GM19468 (cell line): ENCODE results near the gene WDR64.
"Not testable (repeated sequence)": the region's sequence is repeated elsewhere in the genome, so short reads cannot be mapped to it uniquely, and the experiment has no call there.

Experiments used
- ATAC-seq: cut with Tn5 transposase; IDR thresholded peaks from one replicate; pipeline ENCODE4 v1.9.1; 2021; ENCODE audit warnings: mild to moderate bottlenecking, moderate library complexity, moderate number of reproducible peaks; ENCODE audit not compliant: unreplicated experiment; ENCODE audit errors: extremely low read depth

Gene WDR64

DNA sequence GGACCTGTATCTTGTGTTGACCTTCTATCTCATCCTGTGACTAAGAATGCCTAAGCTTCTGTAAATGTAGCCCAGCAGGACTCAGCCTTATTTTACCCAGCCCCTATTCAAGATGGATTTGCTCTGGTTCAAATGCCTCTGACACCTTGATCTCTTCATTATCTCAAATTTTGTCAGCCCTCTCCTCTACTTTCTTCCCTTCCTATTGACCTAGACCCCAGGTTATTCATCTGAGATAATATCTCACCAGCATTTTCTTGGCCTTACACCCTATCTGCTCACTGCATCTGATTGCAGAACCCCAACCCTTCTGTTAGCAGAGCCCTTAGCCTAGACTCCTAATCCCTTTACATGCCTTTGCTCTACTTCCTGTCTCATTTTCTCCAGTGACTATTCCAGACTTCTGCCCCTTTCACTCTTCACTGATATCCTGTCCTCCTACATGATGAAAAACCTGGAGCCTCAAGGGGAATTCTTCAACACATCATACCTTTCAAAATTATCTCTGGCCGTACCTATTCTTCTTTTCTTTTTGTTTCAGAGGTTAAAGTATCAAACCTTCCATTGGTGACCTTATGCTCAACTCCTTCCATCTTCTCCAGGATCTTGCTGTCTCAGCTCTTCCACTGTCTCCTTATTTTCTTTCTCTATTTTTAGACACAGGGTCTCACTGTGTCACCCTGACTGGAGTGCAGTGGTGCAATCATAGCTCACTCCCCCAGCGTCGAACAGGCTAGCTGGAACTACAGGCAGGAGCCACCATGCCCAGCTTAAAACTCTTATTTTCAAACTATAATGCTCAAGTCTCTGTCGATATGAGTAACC is 44.9 kb downstream of the WDR64 start:
- no peak for ATAC-seq

DNA sequence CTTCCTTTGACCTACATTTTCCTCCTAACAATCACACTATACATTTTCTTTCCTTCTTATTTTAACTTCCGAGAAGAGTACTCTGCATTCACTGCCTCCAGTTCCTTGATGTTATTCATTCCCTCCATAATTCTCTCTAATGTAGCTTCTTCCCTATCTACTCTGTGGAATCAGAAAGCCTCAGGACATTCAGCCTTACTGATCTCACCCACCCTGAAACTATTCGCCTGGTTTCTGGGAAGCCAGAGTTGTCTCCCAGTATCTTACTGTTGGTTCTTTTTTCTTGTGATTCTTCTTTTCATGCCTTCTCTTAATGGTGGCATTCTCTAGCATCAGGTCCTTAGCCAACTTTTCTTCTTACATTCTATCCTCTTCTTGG is 45.5 kb downstream of the WDR64 start:
- no peak for ATAC-seq

DNA sequence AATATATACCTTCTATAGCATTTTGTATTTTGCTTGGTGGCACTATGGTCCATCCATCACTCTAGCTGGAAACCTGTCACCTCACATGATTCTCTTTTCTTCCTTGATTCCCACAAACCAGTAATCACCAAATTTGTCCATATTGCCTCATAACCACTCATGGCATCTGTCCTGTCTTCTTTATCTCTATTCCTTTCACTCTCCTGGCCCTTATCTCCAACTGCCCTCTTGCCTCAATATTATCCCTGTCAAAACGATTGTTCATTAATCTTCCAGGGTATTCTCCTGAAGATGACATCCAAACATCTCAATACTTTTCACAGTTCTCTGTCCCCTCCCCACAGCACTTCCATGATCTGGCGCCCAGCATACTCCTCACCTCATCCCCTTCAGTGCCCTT is 46.1 kb downstream of the WDR64 start:
- no peak for ATAC-seq

DNA sequence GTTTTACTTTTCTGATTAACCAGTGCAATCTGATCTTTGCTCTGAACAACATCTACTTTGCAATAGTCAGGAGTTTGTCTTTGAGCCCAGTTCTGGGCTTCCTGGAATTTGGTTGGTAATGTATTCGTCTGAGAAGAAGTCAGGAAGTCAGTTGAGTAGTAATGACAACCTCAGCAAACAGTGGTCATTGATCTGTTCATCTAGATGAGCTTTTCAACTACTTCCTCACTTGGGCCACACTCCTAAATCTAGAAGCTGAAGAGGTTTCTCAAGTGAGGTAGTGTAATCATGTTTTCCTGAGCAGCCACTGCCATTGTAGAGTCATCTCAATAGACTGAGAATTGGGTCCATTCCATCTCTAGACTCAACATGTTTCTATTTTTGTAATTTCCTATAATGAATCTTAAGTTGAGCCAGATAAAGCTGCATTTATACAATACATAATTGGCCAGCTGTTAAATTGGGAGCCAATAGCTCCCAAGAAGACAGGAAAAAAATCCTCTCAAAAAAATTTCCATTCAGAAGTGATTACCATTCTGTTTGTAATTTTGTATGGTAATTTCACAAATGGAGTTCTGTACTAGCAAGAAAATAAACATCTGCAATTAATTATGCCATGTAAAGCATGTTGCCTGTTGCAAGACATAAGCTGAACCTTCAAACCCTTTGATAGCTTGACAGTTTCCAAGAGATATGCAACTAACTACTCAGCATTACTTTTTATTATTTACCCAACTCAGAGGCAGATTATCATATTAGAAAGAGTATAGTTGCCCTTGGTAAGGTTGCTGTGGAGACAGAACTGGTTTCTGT is 49.6 kb downstream of the WDR64 start:
- no peak for ATAC-seq

DNA sequence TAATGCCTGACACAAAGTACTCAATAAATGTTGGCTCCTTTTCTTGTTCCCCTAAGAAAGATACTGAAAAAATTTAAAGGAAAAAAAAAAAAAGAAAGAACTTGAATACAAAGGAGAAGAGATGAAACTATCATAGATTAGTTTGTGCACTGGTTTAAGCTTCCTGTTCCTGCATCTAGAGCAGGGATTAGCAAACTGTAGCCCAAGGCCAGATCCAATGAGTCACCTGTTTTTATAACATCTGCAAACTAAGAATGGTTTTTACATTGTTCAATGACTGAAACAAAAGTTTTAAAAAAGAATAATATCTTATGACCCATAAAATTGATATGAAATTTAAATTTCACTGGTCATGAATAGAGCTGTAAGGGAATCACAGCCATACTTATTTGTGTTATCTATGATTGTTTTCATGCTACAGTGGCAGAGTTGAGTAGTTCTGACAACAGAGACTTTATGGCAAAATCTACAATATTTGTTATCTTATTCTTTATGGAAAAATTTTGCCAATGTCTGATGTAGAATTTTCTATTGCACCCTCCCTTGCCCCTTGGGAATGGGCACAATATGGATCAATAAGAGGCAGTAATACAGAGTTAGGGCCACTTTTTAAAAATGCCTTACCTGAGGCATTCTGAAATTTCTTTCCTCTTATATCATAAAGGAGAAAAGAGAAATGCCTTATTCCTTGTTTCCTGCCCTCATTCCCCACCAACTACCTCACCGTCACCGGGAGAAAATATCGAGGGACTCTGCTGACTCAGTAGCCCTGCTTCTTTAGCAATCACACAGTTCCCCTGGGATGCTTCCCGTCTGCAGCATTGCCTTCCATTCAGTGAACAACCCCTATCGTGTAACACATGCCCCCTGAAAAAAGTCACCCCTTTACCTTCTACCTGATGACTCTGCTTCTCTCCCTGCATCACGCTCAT is 50.6 kb downstream of the WDR64 start:
- ATAC-seq = no peak

DNA sequence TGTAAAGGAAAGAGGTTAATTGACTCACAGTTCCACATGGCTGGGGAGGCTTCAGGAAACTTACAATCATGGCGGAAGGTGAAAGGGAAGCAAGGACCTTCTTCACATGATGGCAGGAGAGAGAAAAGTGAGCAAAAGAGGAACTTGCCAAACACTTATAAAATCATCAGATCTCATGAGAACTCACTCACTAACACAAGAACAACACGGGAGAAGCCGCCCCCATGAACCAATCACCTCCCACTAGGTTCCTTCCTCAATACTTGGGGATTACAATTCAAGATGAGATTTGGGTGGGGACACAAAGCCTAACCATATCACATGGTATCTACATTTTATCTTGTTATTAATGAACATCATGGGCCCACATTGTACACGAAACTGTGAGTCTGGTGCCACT is 51.7 kb downstream of the WDR64 start:
- not testable (repeated sequence) for ATAC-seq

DNA sequence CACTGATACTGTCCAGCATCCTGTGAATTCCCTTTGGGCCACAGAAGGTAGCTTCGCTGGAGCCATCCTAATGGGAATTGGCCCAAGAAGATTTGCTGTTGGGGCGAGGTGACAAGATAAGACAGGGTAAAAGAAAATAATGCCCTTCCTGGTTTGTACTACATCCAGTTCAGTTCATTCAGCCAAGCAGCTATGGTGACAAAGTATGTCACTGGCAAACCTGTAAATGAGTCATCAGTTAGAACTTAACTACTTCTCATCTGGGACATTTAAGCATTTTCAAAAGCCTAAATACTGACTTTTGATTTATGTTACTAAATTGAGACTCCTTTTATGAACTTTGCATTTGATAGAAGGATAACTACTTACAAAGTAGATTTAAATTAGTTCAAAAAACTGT is 54.2 kb downstream of the WDR64 start:
- ATAC-seq = no peak

DNA sequence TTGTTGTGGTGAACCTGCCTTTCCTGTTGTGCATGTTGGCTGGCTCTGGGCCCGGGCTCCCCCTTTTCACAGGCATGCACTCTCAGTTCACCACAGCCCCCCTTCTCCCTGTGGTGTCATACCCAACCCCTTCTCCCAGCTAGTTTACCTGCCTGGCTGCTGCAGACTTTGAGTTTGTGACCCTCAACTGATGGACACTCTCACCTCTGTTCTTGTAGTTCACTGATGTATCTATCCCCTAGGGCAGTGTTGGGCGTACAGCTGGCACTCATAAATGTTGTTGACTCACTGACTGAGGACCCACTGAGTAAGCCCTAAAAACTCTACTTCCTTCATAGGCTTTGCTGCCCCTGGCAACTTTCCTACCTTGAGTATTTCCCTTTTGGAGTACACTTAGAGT is 54.9 kb downstream of the WDR64 start:
- ATAC-seq = no peak

DNA sequence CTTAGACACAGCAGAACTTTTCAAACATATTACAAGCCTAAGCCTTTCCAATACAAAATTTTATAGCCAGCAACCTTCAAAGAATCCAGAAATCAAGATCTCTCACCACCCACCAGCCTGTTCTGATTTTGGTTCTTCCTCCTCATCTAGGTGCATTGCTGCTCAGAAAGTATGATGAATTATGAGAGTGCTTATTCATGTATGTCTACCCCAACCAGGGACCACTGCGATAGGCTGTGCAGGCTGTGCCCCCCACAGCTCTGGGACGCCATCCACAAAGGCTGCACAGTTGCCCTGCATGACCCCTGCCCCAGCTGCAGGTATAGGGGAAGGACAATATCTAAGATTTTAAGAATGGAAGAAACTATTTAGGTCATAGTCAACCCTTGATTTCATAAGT is 55.4 kb downstream of the WDR64 start:
- no peak for ATAC-seq

DNA sequence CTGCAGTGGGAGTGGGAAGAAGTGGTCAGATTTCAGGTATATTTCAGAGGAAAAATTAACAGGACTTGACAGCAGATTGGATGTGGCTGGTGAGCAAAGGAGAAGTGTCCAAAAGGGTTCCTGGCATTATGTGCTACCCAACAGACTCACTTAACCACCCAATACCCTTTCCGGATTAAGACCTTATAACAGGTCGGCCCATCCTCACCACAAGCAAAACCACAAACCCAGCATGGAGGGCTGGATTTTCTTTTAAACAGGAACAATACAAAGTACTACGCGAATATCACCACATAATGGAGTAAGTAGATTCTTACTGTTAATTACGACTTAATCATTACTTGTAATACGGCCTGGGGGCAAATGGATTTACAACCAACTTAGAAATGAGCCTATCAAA is 59.2 kb downstream of the WDR64 start:
- no peak for ATAC-seq

DNA sequence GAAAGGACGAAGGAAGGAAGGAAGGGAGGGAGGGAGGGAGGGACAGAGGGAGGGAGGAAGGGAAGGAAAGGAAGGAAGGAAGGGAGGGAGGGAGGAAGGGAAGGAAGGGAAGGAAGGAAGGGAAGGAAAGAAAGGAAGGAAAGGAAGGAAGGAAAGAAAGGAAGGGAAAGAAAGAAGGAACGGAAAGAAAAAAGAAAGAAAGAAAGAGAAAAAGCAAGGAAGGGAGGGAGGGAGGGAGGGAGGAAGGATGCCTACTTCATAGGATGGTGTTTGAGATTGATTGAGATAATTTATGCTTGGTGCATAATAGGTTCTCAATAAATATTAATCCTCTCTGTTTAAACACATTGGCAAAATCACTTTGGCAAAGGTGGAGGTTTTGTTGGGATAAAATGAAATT is 61.2 kb downstream of the WDR64 start:
- ATAC-seq = no peak

DNA sequence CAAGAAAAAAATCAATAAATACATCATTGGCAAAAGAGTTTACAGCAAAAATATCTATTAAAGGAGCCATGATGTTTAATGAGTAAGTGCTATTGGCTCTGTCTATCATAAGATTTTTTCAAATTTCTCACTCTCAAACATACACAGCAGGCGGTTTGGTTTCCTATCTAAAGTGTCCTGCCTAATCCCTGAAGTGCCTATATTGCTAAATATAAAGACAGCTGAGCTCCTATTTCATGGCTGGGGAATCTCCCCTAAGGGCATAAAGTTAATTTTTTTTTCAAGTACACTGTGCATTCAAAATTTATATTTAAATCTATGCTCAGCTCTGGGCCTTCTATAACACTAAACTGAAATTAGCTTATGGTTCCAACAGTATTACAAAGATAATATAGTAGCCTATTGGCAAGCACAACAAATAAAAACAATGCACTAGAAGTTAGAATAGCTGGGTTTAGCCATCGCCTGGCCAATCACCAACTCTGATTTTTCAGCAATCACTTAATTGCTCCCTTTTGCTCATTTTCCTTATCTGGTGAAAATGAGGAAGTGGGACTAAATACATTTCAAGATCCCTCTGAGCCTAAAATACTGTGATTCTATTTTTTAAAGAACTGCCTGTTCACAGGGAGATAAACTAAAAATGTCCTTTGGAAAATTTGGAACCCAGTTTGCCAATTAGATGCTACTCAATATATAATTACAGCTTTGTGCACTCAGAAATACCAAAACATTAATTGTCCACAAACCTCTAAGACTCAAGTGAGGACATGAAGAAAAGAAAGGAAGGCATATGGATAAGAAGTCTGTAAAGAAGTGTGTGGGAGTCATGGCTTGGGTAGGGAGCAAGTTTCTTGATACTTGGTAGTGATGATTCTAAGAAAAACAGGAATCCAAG is 62.5 kb downstream of the WDR64 start:
- ATAC-seq = no peak

DNA sequence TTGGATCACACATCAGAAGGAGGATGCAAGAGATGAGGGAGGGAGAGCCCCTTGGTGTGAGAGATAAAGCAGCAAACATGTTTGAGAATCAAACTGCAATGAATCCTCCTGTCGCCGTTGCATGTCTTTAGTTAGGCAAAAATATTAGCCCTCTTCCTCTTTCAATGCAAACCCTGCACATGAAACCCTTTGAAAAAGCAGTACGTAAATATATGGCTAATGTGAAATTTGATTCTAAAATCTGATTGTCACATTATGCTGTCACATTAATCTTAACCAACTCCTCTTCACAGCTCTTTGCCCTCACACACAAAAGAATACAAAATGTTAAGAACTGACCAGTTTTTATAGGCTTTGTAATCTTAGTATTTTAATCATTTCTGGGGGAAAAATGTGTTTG is 63.4 kb downstream of the WDR64 start:
- no peak for ATAC-seq

DNA sequence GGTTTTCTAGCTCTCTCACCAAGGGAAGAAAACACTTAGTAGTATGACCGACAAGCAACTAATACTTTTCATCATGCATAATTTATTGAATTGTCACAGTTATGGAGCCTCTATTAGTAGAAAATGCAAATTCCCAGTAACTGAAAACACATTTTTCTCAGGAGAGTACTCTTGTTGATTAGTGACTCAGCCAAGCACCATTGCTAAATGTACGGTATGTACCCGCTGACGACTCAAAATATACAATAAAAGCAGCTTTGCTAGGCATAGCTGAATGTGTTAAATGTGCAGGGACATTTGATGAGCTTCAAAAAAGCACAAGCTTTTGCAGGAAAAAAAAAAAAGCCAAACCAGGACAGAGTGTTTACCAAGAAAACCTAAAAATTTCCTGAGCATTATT is 63.9 kb downstream of the WDR64 start:
- ATAC-seq = no peak

DNA sequence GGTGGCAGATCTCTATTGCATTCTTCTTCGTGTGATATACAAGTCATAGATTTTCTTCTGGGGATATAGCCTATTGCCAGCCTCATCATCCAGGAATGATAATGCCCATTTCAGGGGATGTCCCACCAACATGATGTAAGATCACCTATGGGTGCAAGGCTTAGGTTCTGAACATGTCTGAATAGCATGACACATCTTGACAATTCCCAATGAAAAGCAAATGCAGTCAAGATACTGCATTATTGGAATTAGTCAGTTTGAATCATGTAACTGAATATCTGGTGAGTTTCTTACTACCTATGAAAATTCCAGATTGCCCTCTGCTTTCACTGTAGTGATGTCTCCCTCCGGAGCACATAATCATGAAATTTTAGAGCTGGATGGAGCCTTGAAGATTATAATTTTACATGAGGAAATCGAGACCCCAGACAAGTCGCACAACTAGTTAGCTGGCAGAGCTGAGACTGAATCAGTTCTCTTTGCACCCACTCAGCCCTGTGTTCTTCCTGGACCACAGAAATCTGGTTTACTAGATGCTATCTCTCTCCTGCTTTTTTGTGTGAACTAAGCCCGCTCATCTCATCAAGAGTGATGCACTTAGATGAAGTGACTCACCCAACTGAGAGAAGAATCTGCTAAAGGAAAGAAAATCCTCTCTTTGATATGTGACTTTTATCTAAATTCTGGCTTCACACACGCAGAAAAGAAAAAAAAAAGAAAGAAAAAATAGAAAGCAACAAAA is 65.0 kb downstream of the WDR64 start:
- ATAC-seq = no peak

DNA sequence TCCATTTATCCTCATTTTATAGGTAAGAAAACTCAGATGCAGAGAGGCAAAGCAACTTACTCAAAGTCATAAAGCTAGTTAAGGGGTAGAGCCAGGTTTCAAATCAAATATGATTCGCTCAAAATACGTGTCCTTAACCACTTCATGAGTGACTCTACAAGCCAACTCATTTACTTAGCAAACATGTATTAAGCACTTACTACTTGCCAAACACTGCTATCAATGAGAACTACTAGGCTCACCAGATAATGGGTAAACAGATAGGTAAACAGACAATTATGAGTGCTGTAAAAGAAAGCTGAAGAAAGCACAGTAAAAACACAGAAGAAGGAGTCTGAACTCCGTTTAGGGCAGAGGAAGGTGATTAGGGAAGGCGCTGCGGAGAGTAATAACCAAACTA is 65.9 kb downstream of the WDR64 start:
- ATAC-seq = no peak

DNA sequence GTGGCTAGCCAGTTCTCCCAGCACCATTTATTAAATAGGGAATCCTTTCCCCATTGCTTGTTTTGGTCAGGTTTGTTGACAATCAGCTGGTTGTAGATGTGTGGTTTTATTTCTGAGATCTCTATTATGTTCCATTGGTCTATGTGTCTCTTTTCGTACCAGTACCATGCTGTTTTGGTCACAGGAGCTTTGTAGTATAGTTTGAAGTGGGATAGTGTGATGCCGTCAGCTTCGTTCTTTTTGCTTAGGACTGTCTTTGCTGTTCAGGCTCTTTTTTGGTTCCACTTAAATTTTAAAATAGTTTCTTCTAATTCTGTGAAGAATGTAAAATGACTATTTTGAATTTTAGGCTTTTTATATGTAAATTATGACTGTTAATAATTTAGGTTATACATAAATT is 68.9 kb downstream of the WDR64 start:
- ATAC-seq = no peak

DNA sequence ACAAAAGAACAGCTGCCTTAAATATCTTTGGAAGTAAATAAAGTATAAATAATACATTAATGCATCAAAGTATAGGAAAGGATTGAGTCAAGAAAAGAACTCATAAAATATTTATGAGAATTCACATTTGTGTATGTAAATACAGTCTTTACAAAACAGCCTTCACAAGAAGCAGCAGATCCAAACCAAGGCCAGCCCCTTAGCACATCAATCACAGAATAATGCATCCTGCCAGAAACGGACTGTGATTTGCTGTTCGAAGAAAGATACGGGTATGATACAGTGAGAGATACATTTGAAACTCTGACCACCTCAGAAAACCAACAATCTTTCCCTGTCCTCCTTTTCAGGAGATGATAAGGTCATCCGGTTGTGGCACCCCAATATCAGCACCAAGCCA is 70.9 kb downstream of the WDR64 start:
- ATAC-seq = no peak

DNA sequence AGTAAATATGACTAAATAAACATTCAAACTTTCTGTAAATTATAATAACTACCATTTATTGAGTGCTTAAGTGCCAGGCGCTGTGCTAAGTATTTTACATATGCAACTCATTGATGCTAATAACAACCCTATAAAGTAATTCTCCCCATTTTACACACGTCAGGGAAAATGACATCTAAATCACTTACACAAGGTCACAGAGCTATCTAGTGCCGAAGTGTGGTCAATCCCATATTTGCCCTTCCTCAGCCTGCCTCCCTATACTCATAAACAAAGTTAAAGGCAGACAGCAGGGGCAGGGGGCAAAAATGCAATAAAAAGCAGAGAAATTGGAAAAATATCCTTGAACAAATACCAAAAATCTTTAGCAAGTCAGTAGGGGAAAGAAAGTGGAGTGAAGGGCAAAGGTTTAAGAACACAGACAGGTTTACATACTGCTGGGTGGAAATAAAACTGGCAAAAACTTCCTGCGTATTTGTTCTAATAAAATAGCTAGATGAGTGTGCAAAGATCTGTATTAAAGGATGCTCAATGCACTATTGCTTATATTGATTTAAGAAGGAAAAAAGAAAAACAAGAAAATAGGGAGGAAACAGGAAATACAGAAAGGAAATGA is 72.8 kb downstream of the WDR64 start:
- no peak for ATAC-seq
